Endothelial cell of umbilical vein (primary cell): ENCODE results near the gene OXER1.

Source experiments
- CTCF ChIP-seq, 2 donors: IDR thresholded peaks; 1 replicate in 1 of 2; 2 replicates in 1 of 2; pipeline ENCODE4 v1.5.1; 2011; ENCODE audit warnings: low read length in 2 of 2, mild to moderate bottlenecking in 2 of 2, moderate library complexity in 2 of 2, control low read depth in 1 of 2, inconsistent platforms in 1 of 2, low read depth in 1 of 2; ENCODE audit not compliant: insufficient read depth in 1 of 2; ENCODE audit errors: extremely low read depth in 1 of 2
- FOS ChIP-seq: IDR thresholded peaks from 2 replicates; pipeline ENCODE4 v1.6.1; 2011; ENCODE audit warnings: mild to moderate bottlenecking, low read length, moderate library complexity, borderline replicate concordance; ENCODE audit not compliant: insufficient read depth
- MYC ChIP-seq: IDR thresholded peaks from one replicate; pipeline ENCODE4 v1.6.1; 2011; ENCODE audit warnings: mild to moderate bottlenecking, low read depth, low read length
- POLR2A ChIP-seq: IDR thresholded peaks from 2 replicates; pipeline ENCODE4 v1.6.1; 2012; ENCODE audit warnings: low read depth, mild to moderate bottlenecking, control low read depth, low read length
- POLR2AphosphoS5 ChIP-seq: IDR thresholded peaks from 2 replicates; pipeline ENCODE4 v1.6.1; 2012; ENCODE audit warnings: low read depth, mild to moderate bottlenecking, control low read depth, low read length, moderate library complexity; ENCODE audit not compliant: insufficient read depth

DNA sequence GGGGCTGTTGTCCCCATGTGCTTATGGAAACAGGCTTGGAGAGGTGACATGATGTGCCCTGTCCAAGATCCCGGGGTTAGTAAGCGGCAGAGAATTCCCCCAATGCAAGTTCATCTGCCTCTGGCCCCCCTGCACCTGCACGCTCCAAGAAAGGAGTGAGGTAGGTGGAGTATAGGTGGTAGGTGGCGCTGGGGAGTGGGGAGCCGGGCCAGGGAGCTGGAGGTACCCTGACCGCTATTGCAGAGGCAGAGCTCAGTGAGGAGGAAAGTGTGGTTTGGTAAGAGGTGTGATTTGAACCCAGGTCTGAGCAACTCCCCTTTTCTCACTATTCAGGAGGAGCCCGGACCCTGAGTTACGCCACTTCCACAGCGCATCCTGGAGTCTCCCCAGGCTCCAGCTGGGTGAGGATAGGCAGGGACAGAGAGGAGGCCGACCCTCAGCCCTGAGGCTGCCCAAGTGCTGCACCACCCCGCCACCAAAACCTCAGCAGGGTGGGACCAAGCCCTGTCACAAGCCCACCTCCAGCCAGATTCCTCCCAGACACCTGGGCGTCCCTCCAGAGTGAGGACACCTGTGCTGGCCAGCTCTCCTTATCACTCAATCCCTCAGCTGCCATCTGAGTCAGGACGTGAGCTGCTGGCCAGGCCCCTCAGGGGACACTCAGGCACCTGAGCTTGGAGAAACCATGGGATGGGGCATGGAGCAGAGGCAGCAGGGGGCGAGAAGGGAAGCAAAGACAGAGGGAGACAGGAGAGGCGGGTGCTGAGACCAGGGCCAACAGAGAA, 22.8 kb upstream of the OXER1 start:
- TF ChIP-seq POLR2AphosphoS5 = no peak
- TF ChIP-seq MYC = no peak
- no peak for TF ChIP-seq POLR2A
- TF ChIP-seq CTCF (IDR thresholded peaks at IDR 0.05; ENCODE audit: extremely low read depth in 1 of 2, insufficient read depth in 1 of 2, low read depth in 1 of 2, low read length in 2 of 2) = no peak
- no peak for TF ChIP-seq FOS
